Liver (tissue), 9 donors: Measurements from ENCODE around the gene GLOD4. TPM values are rescaled to one million over a fixed set of nuclear protein-coding genes. Genes with fewer than 3 reads are reported as not detected.

Experiments used
- DNase-seq: peaks from one replicate; pipeline ENCODE4 v3.0.0-alpha.2; 2017; ENCODE audit warnings: low spot score
- H3K27ac ChIP-seq, 2 donors: one replicate each; pipeline ENCODE4 v1.7.0; 2013; ENCODE audit warnings: inconsistent platforms in 2 of 2, low read length in 2 of 2, control low read depth in 1 of 2, low read depth in 1 of 2, mild to moderate bottlenecking in 1 of 2
- H3K27me3 ChIP-seq, 4 donors: one replicate each; pipeline versions ENCODE4 v1.6.1 to v1.7.0; 2013; ENCODE audit warnings: low read length in 3 of 4, inconsistent platforms in 1 of 4, mild to moderate bottlenecking in 1 of 4, moderate library complexity in 1 of 4; ENCODE audit not compliant: control insufficient read depth in 4 of 4, insufficient read depth in 4 of 4
- H3K36me3 ChIP-seq, 4 donors: one replicate each; pipeline versions ENCODE4 v1.6.1 to v1.7.0; 2013; ENCODE audit warnings: low read length in 3 of 4, mild to moderate bottlenecking in 3 of 4, low read depth in 1 of 4, moderate library complexity in 1 of 4; ENCODE audit not compliant: control insufficient read depth in 4 of 4, insufficient read depth in 3 of 4
- H3K4me1 ChIP-seq, 4 donors: one replicate each; pipeline versions ENCODE4 v1.6.1 to v1.7.0; 2013; ENCODE audit warnings: low read length in 3 of 4, mild to moderate bottlenecking in 3 of 4, moderate library complexity in 1 of 4; ENCODE audit not compliant: control insufficient read depth in 4 of 4, insufficient read depth in 4 of 4
- H3K4me3 ChIP-seq, 3 donors: one replicate each; pipeline versions ENCODE4 v1.6.1 to v1.7.0; 2013; ENCODE audit warnings: low read length in 3 of 3, control low read depth in 1 of 3, low read depth in 1 of 3, mild to moderate bottlenecking in 1 of 3
- H3K9ac ChIP-seq, 2 donors: one replicate each; pipeline ENCODE4 v1.7.0; 2013; ENCODE audit warnings: low read length in 2 of 2, mild to moderate bottlenecking in 2 of 2, moderate library complexity in 2 of 2, control low read depth in 1 of 2, low read depth in 1 of 2
- H3K9me3 ChIP-seq, 4 donors: one replicate each; pipeline versions ENCODE4 v1.6.1 to v1.7.0; 2013; ENCODE audit warnings: low read length in 3 of 4; ENCODE audit not compliant: control insufficient read depth in 4 of 4
- ATF3 ChIP-seq: IDR thresholded peaks from 2 replicates; pipeline ENCODE4 v1.6.1; 2016; ENCODE audit warnings: antibody characterized with exemption
- EGR1 ChIP-seq, 2 donors: IDR thresholded peaks; 2 replicates each; pipeline ENCODE4 v1.6.1; 2016 to 2018; ENCODE audit warnings: antibody characterized with exemption in 2 of 2, low read depth in 2 of 2
- GABPA ChIP-seq, 2 donors: IDR thresholded peaks in 1 of 2; conservative IDR thresholded peaks in 1 of 2; 2 replicates each; pipeline ENCODE4 v1.6.1; 2016; ENCODE audit warnings: antibody characterized with exemption in 2 of 2, mild to moderate bottlenecking in 1 of 2, moderate library complexity in 1 of 2
- HNF4A ChIP-seq, 2 donors: conservative IDR thresholded peaks; 2 replicates each; pipeline ENCODE4 v1.6.1; 2016; ENCODE audit warnings: antibody characterized with exemption in 2 of 2, mild to moderate bottlenecking in 2 of 2
- HNF4G ChIP-seq: IDR thresholded peaks from 2 replicates; pipeline ENCODE4 v1.6.1; 2016; ENCODE audit warnings: antibody characterized with exemption
- JUND ChIP-seq, 2 donors: IDR thresholded peaks; 2 replicates each; pipeline ENCODE4 v1.6.1; 2016; ENCODE audit warnings: antibody characterized with exemption in 2 of 2
- NR2F2 ChIP-seq: IDR thresholded peaks from 2 replicates; pipeline ENCODE4 v1.6.1; 2016; ENCODE audit warnings: antibody characterized with exemption
- RAD21 ChIP-seq, 2 donors: IDR thresholded peaks; 2 replicates each; pipeline ENCODE4 v1.6.1; 2016; ENCODE audit warnings: antibody characterized with exemption in 2 of 2, mild to moderate bottlenecking in 2 of 2
- RXRA ChIP-seq, 2 donors: IDR thresholded peaks; 2 replicates each; pipeline ENCODE4 v1.6.1; 2017 to 2018; ENCODE audit warnings: antibody characterized with exemption in 2 of 2, mild to moderate bottlenecking in 1 of 2
- SP1 ChIP-seq: IDR thresholded peaks from 2 replicates; pipeline ENCODE4 v1.6.1; 2018; ENCODE audit warnings: antibody characterized with exemption, mild to moderate bottlenecking
- TAF1 ChIP-seq: conservative IDR thresholded peaks from 2 replicates; pipeline ENCODE4 v1.6.1; 2016; ENCODE audit warnings: antibody characterized with exemption, mild to moderate bottlenecking
- YY1 ChIP-seq: IDR thresholded peaks from 2 replicates; pipeline ENCODE4 v1.6.1; 2016; ENCODE audit warnings: antibody characterized with exemption, mild to moderate bottlenecking
- WGBS: extraction: QIAGEN DNeasy Blood & Tissue Kit; methylation state at CpG from one replicate; pipeline ENCODE4 v1.1.7; 2013; 5-methylcytosine and 5-hydroxymethylcytosine counted together
- polyA plus RNA-seq, 2 donors: library from polyadenylated mRNA; stranded (reverse) in 1 of 2; unstranded in 1 of 2; fragments of 200-250 nt in 1 of 2; fragments of >200 nt in 1 of 2; fragmentation: Nextera tagmentation in 1 of 2; extraction: Ambion mirVana in 1 of 2; gene quantifications; one replicate each; pipeline versions ENCODE4 v1.2.1 to v1.2.3, GENCODE V29; 2013 to 2015
- total RNA-seq, 2 donors: library from RNA; depleted of rRNA; stranded (reverse); fragments of >200 nt; gene quantifications; one replicate each; pipeline ENCODE4 v1.2.3, GENCODE V29; 2014
- TF ChIP-seq, protein P1 (sequence below): IDR thresholded peaks from 2 replicates; pipeline ENCODE4 v1.6.1; 2016; ENCODE audit warnings: antibody characterized with exemption
- TF ChIP-seq, protein P2 (sequence below): fragments of 150-350 bp; IDR thresholded peaks from 2 replicates; pipeline ENCODE4 v1.5.1; 2017; ENCODE audit warnings: improper control_type of control experiment, low read depth, low read length; ENCODE audit not compliant: missing input control
- TF ChIP-seq, protein P3 (sequence below): IDR thresholded peaks from 2 replicates; pipeline ENCODE4 v1.6.1; 2016; ENCODE audit warnings: antibody characterized with exemption, mild to moderate bottlenecking
- donor health status: healthy.
- donor health status: healthy.
- donor health status: healthy.
- donor health status: healthy.
- donor health status: healthy.

GLOD4 gene
- total and polyA plus RNA-seq, 4 donors = 26.1 to 50.5 (median 39.0) TPM

- no peak for TF ChIP-seq NR2F2
- TF ChIP-seq ATF3 = no peak
- TF ChIP-seq RAD21 (IDR thresholded peaks at IDR 0.05) = no peak
- no peak for TF ChIP-seq YY1
- TF ChIP-seq, protein P1, sequence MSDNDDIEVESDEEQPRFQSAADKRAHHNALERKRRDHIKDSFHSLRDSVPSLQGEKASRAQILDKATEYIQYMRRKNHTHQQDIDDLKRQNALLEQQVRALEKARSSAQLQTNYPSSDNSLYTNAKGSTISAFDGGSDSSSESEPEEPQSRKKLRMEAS = no peak
- no peak overlapping the region for H3K27ac ChIP-seq
- 90% methylated on average over 14 of the region's 14 CpGs for WGBS
Observed at GRCh38 chr17:773467-774312, 8.4 kb downstream of the GLOD4 start.

DNA sequence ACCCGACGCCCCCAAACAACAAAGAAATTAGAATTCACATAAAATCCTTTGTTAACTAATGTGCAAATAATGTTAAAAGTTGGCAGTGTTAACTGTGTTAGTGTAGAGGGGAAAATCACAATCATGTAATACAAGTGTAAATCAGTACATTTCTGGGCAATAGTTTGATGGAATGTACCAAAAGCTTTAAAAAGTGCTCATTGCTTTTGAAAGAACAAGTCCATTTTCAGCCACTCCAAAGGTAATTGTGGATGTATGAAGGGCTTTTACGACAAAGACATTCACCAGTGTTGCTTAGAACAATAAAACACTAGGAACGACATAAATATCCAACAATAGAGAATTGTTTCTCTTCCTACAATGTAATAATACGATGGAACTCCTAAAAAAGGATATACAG, 9.1 kb downstream of the GLOD4 start:
- TF ChIP-seq HNF4A (conservative IDR thresholded peaks at IDR 0.05) (no peak), EGR1 (IDR thresholded peaks at IDR 0.05; ENCODE audit: low read depth in 2 of 2) (no peak), ATF3 (no peak), TAF1 (no peak), RAD21 (IDR thresholded peaks at IDR 0.05) (no peak), SP1 (no peak), JUND (IDR thresholded peaks at IDR 0.05) (no peak), GABPA (IDR thresholded peaks at IDR 0.05 in 1 of 2, conservative IDR thresholded peaks at IDR 0.05 in 1 of 2) (no peak)
- TF ChIP-seq, protein P2, sequence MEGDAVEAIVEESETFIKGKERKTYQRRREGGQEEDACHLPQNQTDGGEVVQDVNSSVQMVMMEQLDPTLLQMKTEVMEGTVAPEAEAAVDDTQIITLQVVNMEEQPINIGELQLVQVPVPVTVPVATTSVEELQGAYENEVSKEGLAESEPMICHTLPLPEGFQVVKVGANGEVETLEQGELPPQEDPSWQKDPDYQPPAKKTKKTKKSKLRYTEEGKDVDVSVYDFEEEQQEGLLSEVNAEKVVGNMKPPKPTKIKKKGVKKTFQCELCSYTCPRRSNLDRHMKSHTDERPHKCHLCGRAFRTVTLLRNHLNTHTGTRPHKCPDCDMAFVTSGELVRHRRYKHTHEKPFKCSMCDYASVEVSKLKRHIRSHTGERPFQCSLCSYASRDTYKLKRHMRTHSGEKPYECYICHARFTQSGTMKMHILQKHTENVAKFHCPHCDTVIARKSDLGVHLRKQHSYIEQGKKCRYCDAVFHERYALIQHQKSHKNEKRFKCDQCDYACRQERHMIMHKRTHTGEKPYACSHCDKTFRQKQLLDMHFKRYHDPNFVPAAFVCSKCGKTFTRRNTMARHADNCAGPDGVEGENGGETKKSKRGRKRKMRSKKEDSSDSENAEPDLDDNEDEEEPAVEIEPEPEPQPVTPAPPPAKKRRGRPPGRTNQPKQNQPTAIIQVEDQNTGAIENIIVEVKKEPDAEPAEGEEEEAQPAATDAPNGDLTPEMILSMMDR = no peak
- TF ChIP-seq, protein P1 = no peak
- Histone ChIP-seq H3K36me3 (peaks cover 10 to 70% (median 57%) of the 10 kb centered on the region in 4 donors), H3K4me1 (no peaks in the 10 kb centered on the region), H3K27ac (no peak overlapping the region), H3K27me3 (no peaks in the 10 kb centered on the region), H3K9ac (no peak overlapping the region), H3K9me3 (no peaks in the 10 kb centered on the region), H3K4me3 (no peak overlapping the region)
- 92% methylated on average over 5 of the region's 5 CpGs for WGBS
- DNase-seq = no peak

More at GRCh38 chr17:773467-774312, 8.4 kb downstream of the GLOD4 start:
- Histone ChIP-seq H3K27me3 (no peaks in the 10 kb centered on the region), H3K9me3 (no peaks in the 10 kb centered on the region), H3K9ac (no peak overlapping the region), H3K4me3 (no peak overlapping the region), H3K36me3 (peaks cover 10 to 74% (median 62%) of the 10 kb centered on the region in 4 donors), H3K4me1 (no peaks in the 10 kb centered on the region)
- no peak for DNase-seq

DNA sequence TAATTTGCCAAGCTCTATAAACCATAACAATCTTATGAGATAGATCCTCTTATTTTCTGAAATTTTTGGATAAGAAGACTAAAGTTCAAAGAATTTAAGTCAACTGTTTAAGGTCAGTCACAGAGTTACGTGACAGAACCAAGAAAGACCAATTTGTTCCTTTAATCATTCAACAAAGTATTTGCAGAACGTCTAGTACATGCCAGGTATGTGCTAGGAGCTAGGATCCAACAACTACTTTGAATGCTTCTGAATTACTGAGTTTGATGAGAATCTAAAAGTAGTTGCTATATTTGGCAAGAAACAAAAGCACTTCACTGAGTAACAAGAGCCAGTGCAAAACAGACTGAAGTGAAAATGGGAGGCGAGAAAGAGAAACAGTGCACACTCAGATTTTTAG, 15.0 kb downstream of the GLOD4 start:
- Histone ChIP-seq H3K27me3 (no peaks in the 10 kb centered on the region), H3K9ac (no peak overlapping the region), H3K9me3 (no peaks in the 10 kb centered on the region), H3K27ac (no peak overlapping the region), H3K4me3 (no peak overlapping the region), H3K36me3 (peaks cover 5 to 48% (median 32%) of the 10 kb centered on the region in 4 donors), H3K4me1 (no peaks in the 10 kb centered on the region)
- no peak for DNase-seq
- 80% methylated on average over 3 of the region's 3 CpGs for WGBS
- TF ChIP-seq RAD21 (IDR thresholded peaks at IDR 0.05) (no peak), HNF4G (no peak), SP1 (no peak), ATF3 (no peak), HNF4A (conservative IDR thresholded peaks at IDR 0.05) (no peak), GABPA (IDR thresholded peaks at IDR 0.05 in 1 of 2, conservative IDR thresholded peaks at IDR 0.05 in 1 of 2) (no peak), TAF1 (no peak), RXRA (IDR thresholded peaks at IDR 0.05) (no peak), JUND (IDR thresholded peaks at IDR 0.05) (no peak), NR2F2 (no peak)
- TF ChIP-seq, protein P1 = no peak
- TF ChIP-seq, protein P2 = no peak
- TF ChIP-seq, protein P3, sequence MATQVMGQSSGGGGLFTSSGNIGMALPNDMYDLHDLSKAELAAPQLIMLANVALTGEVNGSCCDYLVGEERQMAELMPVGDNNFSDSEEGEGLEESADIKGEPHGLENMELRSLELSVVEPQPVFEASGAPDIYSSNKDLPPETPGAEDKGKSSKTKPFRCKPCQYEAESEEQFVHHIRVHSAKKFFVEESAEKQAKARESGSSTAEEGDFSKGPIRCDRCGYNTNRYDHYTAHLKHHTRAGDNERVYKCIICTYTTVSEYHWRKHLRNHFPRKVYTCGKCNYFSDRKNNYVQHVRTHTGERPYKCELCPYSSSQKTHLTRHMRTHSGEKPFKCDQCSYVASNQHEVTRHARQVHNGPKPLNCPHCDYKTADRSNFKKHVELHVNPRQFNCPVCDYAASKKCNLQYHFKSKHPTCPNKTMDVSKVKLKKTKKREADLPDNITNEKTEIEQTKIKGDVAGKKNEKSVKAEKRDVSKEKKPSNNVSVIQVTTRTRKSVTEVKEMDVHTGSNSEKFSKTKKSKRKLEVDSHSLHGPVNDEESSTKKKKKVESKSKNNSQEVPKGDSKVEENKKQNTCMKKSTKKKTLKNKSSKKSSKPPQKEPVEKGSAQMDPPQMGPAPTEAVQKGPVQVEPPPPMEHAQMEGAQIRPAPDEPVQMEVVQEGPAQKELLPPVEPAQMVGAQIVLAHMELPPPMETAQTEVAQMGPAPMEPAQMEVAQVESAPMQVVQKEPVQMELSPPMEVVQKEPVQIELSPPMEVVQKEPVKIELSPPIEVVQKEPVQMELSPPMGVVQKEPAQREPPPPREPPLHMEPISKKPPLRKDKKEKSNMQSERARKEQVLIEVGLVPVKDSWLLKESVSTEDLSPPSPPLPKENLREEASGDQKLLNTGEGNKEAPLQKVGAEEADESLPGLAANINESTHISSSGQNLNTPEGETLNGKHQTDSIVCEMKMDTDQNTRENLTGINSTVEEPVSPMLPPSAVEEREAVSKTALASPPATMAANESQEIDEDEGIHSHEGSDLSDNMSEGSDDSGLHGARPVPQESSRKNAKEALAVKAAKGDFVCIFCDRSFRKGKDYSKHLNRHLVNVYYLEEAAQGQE = no peak
